Measurements from ENCODE around the gene FRG2B.
"Not testable (repeated sequence)": the region's sequence is repeated elsewhere in the genome, so short reads cannot be mapped to it uniquely, and the experiment has no call there.

GRCh38 chr10:133660516-133660915 lies 33.9 kb upstream of the FRG2B start:
- TF ChIP-seq POLR2A (IDR thresholded peaks at IDR 0.05; ENCODE audit: low read depth, low read length); CTCF (conservative IDR thresholded peaks at IDR 0.05; ENCODE audit: low read depth, low read length); MXI1 (IDR thresholded peaks at IDR 0.05; ENCODE audit: borderline replicate concordance, low read depth, low read length); MAZ (IDR thresholded peaks at IDR 0.05; ENCODE audit: borderline replicate concordance, low read depth, low read length); CEBPB (IDR thresholded peaks at IDR 0.05; ENCODE audit: low read depth, low read length); RCOR1 (IDR thresholded peaks at IDR 0.05; ENCODE audit: insufficient replicate concordance, low read length); MAFK (IDR thresholded peaks at IDR 0.05; ENCODE audit: low read depth, low read length); USF2 (IDR thresholded peaks at IDR 0.05; ENCODE audit: low read depth, low read length); NFE2L2 (IDR thresholded peaks at IDR 0.05; ENCODE audit: low read depth, low read length); ELK1 (IDR thresholded peaks at IDR 0.05; ENCODE audit: borderline replicate concordance, low read depth, low read length); RFX5 (IDR thresholded peaks at IDR 0.05; ENCODE audit: low read depth, low read length); FOS (IDR thresholded peaks at IDR 0.05; ENCODE audit: low read depth, low read length): not testable (repeated sequence)

Data from IMR-90 (cell line).